ENCODE measurements around the gene CLSTN1.
A peak's percentile ranks its signal among the peaks of the same experiment; 100 is the strongest.

- TF ChIP-seq CTCF (IDR thresholded peaks at IDR 0.05) (no peak), POLR2A (IDR thresholded peaks at IDR 0.05) (peak in 1 of 2 donors; percentile 52)
Observed at GRCh38 chr1:9823693-9823942, 147 bp downstream of the CLSTN1 start.
